ENCODE results near the gene EMC10.
"Not testable (repeated sequence)": the region's sequence is repeated elsewhere in the genome, so short reads cannot be mapped to it uniquely, and the experiment has no call there.

Gene EMC10

GRCh38 chr19:50437862-50438449 lies 38.4 kb upstream of the EMC10 start:
- intact Hi-C loops (cut with micrococcal nuclease): no loop called here

DNA sequence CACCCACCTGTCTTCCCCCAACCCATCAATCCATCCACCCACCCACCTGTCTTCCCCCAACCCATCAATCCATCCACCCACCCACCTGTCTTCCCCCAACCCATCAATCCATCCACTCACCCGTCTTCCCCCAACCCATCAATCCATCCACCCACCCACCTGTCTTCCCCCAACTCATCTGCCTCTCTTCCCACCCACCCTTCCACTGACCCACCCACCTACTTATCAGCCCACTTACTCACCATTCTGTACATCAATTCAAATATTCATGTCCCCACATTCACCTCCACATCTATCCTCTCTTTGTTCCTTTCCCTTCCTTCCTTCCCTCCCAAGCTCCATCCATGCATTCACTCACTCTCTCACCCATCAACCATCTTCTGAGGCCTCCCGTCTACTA lies 37.2 kb upstream of the EMC10 start:
- H3K4me1 Mint-ChIP-seq (ENCODE audit: low read depth); H3K36me3 Mint-ChIP-seq (ENCODE audit: low read depth); H3K9me3 Mint-ChIP-seq; H3K27ac Mint-ChIP-seq; H3K4me3 Mint-ChIP-seq; intact Hi-C loops (cut with micrococcal nuclease): not testable (repeated sequence)
- H3K27me3 Mint-ChIP-seq: peaks cover 42% of the 10 kb centered on the region

More at GRCh38 chr19:50437862-50438449, 38.4 kb upstream of the EMC10 start:
- no peak overlapping the region for H3K27ac Mint-ChIP-seq
- no peaks in the 10 kb centered on the region for H3K36me3 Mint-ChIP-seq (ENCODE audit: low read depth)
- peaks cover 48% of the 10 kb centered on the region for H3K27me3 Mint-ChIP-seq
- no peaks in the 10 kb centered on the region for H3K9me3 Mint-ChIP-seq
- peaks cover 14% of the 10 kb centered on the region for H3K4me1 Mint-ChIP-seq (ENCODE audit: low read depth)
- no peak overlapping the region for H3K4me3 Mint-ChIP-seq

DNA sequence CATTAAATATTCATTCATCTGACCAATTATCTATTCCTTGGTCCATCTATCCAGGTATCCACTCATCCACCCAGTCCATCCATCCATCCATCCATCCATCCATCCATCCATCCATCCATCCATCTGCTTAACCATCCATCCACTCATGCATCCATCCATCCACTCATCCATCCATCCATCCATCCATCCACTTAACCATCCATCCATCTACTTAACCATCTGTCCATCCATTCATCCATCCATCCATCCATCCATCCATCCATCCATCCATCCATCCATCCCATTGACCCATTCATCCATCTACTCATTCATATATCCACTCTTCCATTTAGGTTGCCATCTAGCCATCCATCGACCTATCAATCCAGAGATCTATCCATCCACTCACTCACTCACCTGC lies 32.2 kb upstream of the EMC10 start:
- H3K27me3 Mint-ChIP-seq: peaks cover 22% of the 10 kb centered on the region
- no peak overlapping the region for H3K27ac Mint-ChIP-seq
- H3K9me3 Mint-ChIP-seq: no peaks in the 10 kb centered on the region
- intact Hi-C loops (cut with micrococcal nuclease): no loop called here
- no peaks in the 10 kb centered on the region for H3K36me3 Mint-ChIP-seq (ENCODE audit: low read depth)
- no peak overlapping the region for H3K4me3 Mint-ChIP-seq
- H3K4me1 Mint-ChIP-seq (ENCODE audit: low read depth): no peaks in the 10 kb centered on the region

GRCh38 chr19:50447053-50447452 lies 29.3 kb upstream of the EMC10 start:
- Mint-ChIP-seq H3K9me3 (no peaks in the 10 kb centered on the region), H3K4me1 (ENCODE audit: low read depth) (no peaks in the 10 kb centered on the region), H3K27ac (no peak overlapping the region), H3K36me3 (ENCODE audit: low read depth) (no peaks in the 10 kb centered on the region), H3K27me3 (peaks cover 29% of the 10 kb centered on the region), H3K4me3 (no peak overlapping the region)
- intact Hi-C loops (cut with micrococcal nuclease): no loop called here

DNA sequence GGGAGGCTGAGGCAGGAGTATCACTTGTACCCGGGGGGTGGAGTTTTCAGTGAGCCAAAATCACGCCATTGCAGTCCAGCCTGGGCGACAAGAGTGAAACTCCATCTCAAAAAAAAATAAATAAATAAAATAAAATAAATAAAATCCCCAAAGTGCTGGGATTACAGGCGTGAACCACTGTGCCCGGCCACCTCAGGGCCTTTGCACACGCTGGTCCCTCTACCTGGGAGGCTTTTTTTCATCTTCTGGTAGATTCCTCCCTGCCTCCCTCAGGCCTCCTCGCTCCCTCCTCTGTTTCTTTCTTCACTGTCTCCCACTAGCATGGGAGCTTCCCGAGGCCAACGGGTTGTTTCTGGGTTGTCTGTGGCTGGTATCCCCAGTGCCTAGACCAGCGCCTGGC lies 28.6 kb upstream of the EMC10 start:
- H3K27me3 Mint-ChIP-seq: peaks cover 31% of the 10 kb centered on the region
- intact Hi-C loops (cut with micrococcal nuclease): no loop called here
- no peaks in the 10 kb centered on the region for H3K4me1 Mint-ChIP-seq (ENCODE audit: low read depth)
- H3K36me3 Mint-ChIP-seq (ENCODE audit: low read depth): no peaks in the 10 kb centered on the region
- H3K9me3 Mint-ChIP-seq: no peaks in the 10 kb centered on the region
- no peak overlapping the region for H3K4me3 Mint-ChIP-seq
- no peak overlapping the region for H3K27ac Mint-ChIP-seq

DNA sequence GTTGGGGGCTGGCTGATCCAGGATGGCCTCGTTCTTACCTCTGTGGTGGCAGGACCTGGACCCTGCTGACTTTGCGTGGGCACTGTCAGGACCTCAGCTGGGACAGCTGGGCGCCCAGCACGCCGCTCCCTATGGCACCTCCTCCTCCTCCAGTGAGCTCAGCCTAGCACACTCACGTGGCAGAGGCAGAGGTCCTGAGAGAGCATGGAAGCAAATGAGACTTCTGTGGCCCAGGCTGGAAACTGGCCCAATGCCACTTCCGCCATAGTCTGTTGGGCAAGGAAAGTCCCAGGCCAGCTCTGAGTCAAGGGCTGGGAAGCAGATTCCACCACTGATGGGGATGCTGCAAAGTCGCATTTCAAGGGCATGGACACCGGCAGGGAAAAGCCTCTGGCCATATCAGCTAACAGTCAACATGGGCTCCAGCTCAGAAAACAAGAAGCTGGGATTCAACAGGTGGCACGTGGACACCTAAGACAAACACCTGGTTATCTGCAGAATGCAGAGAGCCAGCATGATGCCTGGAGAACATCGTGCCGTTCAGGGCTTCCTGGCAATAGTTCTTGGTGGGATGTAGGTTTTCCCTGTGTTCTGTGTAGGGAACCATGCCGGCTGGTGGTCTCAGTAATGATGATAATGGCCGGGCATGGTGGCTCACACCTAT lies 26.9 kb upstream of the EMC10 start:
- no peaks in the 10 kb centered on the region for H3K4me1 Mint-ChIP-seq (ENCODE audit: low read depth)
- no peak overlapping the region for H3K4me3 Mint-ChIP-seq
- H3K27ac Mint-ChIP-seq: no peak overlapping the region
- H3K27me3 Mint-ChIP-seq: peaks cover 27% of the 10 kb centered on the region
- H3K9me3 Mint-ChIP-seq: no peaks in the 10 kb centered on the region
- intact Hi-C loops (cut with micrococcal nuclease): no loop called here
- H3K36me3 Mint-ChIP-seq (ENCODE audit: low read depth): no peaks in the 10 kb centered on the region

GRCh38 chr19:50450369-50451222 lies 25.7 kb upstream of the EMC10 start:
- peaks cover 29% of the 10 kb centered on the region for H3K27me3 Mint-ChIP-seq
- no peak overlapping the region for H3K27ac Mint-ChIP-seq
- intact Hi-C loops (cut with micrococcal nuclease): no loop called here
- no peaks in the 10 kb centered on the region for H3K4me1 Mint-ChIP-seq (ENCODE audit: low read depth)
- H3K36me3 Mint-ChIP-seq (ENCODE audit: low read depth): no peaks in the 10 kb centered on the region
- H3K4me3 Mint-ChIP-seq: no peak overlapping the region
- H3K9me3 Mint-ChIP-seq: no peaks in the 10 kb centered on the region

DNA sequence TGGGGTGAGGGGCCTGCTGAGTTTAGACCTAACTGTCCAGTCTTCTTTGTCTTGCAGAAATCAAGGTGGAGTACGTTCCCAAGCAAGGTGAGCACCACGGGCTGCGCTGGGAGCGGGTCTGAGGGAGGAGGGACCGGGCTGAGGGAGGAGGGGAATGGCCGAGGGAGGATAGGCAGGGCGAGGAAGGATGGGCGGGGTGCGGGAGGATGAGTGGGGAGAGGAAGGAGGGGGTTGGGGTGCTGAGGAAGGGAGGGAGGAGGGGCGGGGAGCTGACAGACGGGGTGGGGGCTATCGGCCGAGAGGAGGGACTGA lies 25.1 kb upstream of the EMC10 start:
- Mint-ChIP-seq H3K4me3 (no peak overlapping the region), H3K27ac (no peak overlapping the region), H3K36me3 (ENCODE audit: low read depth) (no peaks in the 10 kb centered on the region), H3K9me3 (no peaks in the 10 kb centered on the region), H3K27me3 (peaks cover 32% of the 10 kb centered on the region), H3K4me1 (ENCODE audit: low read depth) (no peaks in the 10 kb centered on the region)
- intact Hi-C loops (cut with micrococcal nuclease): no loop called here

DNA sequence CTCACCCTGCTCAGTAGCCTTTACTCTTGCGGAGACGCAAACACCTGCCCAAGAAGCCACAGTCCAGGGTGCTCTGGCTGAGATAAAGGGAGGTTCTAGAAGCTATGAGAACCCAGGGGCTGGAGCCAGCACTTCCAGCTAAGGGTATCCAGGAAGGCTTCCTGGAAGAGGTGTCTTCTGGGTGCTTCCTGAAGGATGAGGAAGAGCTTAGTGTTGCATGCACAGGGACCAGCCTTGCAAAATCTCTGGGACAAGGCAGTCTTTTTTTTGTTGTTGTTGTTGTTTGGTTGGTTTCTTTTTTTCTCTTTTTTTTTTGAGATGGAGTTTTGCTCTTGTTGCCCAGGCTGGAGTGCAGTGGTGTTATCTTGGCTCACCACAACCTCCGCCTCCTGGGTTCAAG lies 23.1 kb upstream of the EMC10 start:
- intact Hi-C loops (cut with micrococcal nuclease): no loop called here
- no peaks in the 10 kb centered on the region for H3K9me3 Mint-ChIP-seq
- H3K36me3 Mint-ChIP-seq (ENCODE audit: low read depth): no peaks in the 10 kb centered on the region
- no peaks in the 10 kb centered on the region for H3K4me1 Mint-ChIP-seq (ENCODE audit: low read depth)
- H3K4me3 Mint-ChIP-seq: no peak overlapping the region
- peaks cover 47% of the 10 kb centered on the region for H3K27me3 Mint-ChIP-seq
- no peak overlapping the region for H3K27ac Mint-ChIP-seq

DNA sequence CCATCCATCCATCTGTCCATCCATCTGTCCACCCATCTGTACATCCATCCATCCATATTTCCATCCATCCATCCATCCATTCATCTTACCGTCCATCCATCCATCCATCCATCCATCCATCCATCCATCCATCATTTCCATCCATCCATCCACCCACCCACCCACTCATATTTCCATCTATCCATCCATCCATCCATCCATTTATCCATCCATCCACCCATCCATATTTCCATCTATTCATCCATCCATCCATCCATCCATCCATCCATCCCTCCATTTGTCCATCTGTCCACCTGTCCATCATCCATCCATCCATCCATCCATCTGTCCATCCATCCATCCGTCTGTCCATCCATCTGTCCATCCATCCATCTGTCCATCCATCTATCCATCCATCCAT lies 20.3 kb upstream of the EMC10 start:
- H3K4me1 Mint-ChIP-seq (ENCODE audit: low read depth): peaks cover 8% of the 10 kb centered on the region
- H3K9me3 Mint-ChIP-seq: no peaks in the 10 kb centered on the region
- peaks cover 54% of the 10 kb centered on the region for H3K27me3 Mint-ChIP-seq
- no peak overlapping the region for H3K27ac Mint-ChIP-seq
- H3K4me3 Mint-ChIP-seq: no peak overlapping the region
- intact Hi-C loops (cut with micrococcal nuclease): no loop called here
- H3K36me3 Mint-ChIP-seq (ENCODE audit: low read depth): no peaks in the 10 kb centered on the region

DNA sequence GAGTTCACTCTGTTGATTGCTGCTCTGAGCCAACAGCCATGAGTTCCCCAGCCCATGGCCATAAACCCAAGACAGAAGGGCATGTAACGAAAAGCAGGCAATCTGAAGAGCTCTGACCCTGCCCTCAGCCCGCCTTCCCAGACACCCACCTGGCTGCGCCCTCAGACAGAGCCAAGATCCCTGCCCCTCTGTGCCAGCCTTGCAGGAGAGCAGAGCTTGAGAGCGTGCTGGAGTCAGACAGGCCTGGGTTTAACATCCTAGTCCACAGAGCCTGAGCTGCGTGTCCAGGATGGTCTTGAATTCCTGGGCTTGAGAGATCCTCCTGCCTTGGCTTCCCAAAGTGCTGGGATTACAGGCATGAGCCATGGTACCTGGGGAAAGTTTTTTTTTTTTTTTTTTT lies 19.0 kb upstream of the EMC10 start:
- no peak overlapping the region for H3K4me3 Mint-ChIP-seq

GRCh38 chr19:50458396-50459066 lies 17.8 kb upstream of the EMC10 start:
- no peak overlapping the region for H3K4me3 Mint-ChIP-seq
- peaks cover 51% of the 10 kb centered on the region for H3K27me3 Mint-ChIP-seq
- peaks cover 8% of the 10 kb centered on the region for H3K4me1 Mint-ChIP-seq (ENCODE audit: low read depth)
- no peaks in the 10 kb centered on the region for H3K9me3 Mint-ChIP-seq
- intact Hi-C loops (cut with micrococcal nuclease): no loop called here
- no peak overlapping the region for H3K27ac Mint-ChIP-seq
- no peaks in the 10 kb centered on the region for H3K36me3 Mint-ChIP-seq (ENCODE audit: low read depth)

More for the DNA sequence above, 19.0 kb upstream of the EMC10 start:
- no peaks in the 10 kb centered on the region for H3K36me3 Mint-ChIP-seq (ENCODE audit: low read depth)
- intact Hi-C loops (cut with micrococcal nuclease): no loop called here
- H3K4me1 Mint-ChIP-seq (ENCODE audit: low read depth): peaks cover 8% of the 10 kb centered on the region
- no peak overlapping the region for H3K27ac Mint-ChIP-seq
- no peaks in the 10 kb centered on the region for H3K9me3 Mint-ChIP-seq
- peaks cover 51% of the 10 kb centered on the region for H3K27me3 Mint-ChIP-seq

- no peaks in the 10 kb centered on the region for H3K36me3 Mint-ChIP-seq (ENCODE audit: low read depth)
- H3K27me3 Mint-ChIP-seq: peaks cover 51% of the 10 kb centered on the region
- H3K27ac Mint-ChIP-seq: no peak overlapping the region
- H3K4me1 Mint-ChIP-seq (ENCODE audit: low read depth): peaks cover 8% of the 10 kb centered on the region
- no peaks in the 10 kb centered on the region for H3K9me3 Mint-ChIP-seq
- intact Hi-C loops (cut with micrococcal nuclease): no loop called here
- H3K4me3 Mint-ChIP-seq: no peak overlapping the region
These were observed 17.2 kb upstream of the EMC10 start for GRCh38 chr19:50459067-50459456.

- no peaks in the 10 kb centered on the region for H3K36me3 Mint-ChIP-seq (ENCODE audit: low read depth)
- H3K27ac Mint-ChIP-seq: no peak overlapping the region
- peaks cover 54% of the 10 kb centered on the region for H3K27me3 Mint-ChIP-seq
- no peaks in the 10 kb centered on the region for H3K9me3 Mint-ChIP-seq
- peaks cover 8% of the 10 kb centered on the region for H3K4me1 Mint-ChIP-seq (ENCODE audit: low read depth)
- H3K4me3 Mint-ChIP-seq: no peak overlapping the region
- intact Hi-C loops (cut with micrococcal nuclease): loop anchor here (5.0 kb wide), 1 partner anchor 42 kb away; the partner anchor contains the start of gene SPIB
These were observed 16.7 kb upstream of the EMC10 start for GRCh38 chr19:50459638-50460037.

Data from dendritic cell treated with granulocyte-macrophage colony-stimulating factor and Interleukin-4, amounts not matched to agents 40 ng/mL and 50 ng/mL, for 4 days (primary cell).